ENCODE results near the gene TMCO4.

DNA sequence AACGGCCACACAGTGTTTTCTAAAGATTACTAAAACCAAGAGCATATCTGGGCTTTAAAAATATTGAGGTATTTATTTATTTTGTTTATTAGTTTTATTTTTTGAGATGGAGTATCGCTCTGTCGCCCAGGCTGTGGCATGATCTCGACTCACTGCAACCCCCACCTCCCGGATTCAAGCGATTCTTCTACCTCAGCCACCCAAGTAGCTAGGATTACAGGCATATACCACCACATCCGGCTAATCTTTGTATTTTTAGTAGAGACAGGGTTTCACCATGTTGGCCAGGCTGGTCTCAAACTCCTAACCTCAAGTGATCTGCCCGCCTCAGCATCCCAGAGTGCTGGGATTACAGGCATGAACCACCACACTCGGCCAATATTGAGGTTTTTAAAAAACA lies 23.9 kb downstream of the TMCO4 start:
- no peak for TF ChIP-seq EZH2 (IDR thresholded peaks at IDR 0.05; ENCODE audit: borderline replicate concordance, low read depth, low read length, poor library complexity, severe bottlenecking)
- TF ChIP-seq, protein P1, sequence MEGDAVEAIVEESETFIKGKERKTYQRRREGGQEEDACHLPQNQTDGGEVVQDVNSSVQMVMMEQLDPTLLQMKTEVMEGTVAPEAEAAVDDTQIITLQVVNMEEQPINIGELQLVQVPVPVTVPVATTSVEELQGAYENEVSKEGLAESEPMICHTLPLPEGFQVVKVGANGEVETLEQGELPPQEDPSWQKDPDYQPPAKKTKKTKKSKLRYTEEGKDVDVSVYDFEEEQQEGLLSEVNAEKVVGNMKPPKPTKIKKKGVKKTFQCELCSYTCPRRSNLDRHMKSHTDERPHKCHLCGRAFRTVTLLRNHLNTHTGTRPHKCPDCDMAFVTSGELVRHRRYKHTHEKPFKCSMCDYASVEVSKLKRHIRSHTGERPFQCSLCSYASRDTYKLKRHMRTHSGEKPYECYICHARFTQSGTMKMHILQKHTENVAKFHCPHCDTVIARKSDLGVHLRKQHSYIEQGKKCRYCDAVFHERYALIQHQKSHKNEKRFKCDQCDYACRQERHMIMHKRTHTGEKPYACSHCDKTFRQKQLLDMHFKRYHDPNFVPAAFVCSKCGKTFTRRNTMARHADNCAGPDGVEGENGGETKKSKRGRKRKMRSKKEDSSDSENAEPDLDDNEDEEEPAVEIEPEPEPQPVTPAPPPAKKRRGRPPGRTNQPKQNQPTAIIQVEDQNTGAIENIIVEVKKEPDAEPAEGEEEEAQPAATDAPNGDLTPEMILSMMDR (conservative IDR thresholded peaks at IDR 0.05; ENCODE audit: low read depth, low read length): no peak

All from A673 (cell line).